H1 (cell line): ENCODE data around the gene PIK3R5. TPM values are rescaled to one million over a fixed set of nuclear protein-coding genes. Genes with fewer than 3 reads are reported as not detected.
A peak's percentile ranks its signal among the peaks of the same experiment; 100 is the strongest.

Source experiments
- ASH2L ChIP-seq: fragments of 200-600, 300-600 bp; sonication (generic); IDR thresholded peaks from one replicate; pipeline ENCODE4 v1.7.1; 2017; ENCODE audit warnings: low read length
- BCL11A ChIP-seq, 2 experiments: IDR thresholded peaks; one replicate each; pipeline ENCODE4 v1.6.1; 2011; ENCODE audit warnings: low read depth in 2 of 2, low read length in 2 of 2, mild to moderate bottlenecking in 2 of 2
- E2F6 ChIP-seq: IDR thresholded peaks from 2 replicates; pipeline ENCODE4 v1.6.1; 2012; ENCODE audit warnings: inconsistent platforms
- EGR1 ChIP-seq: IDR thresholded peaks from 2 replicates; pipeline ENCODE4 v1.6.1; 2011; ENCODE audit warnings: low read depth, low read length, borderline replicate concordance
- POLR2A ChIP-seq, 2 experiments: IDR thresholded peaks; 1 replicate in 1 of 2; 2 replicates in 1 of 2; pipeline ENCODE4 v1.6.1; 2011; ENCODE audit warnings: low read depth in 2 of 2, low read length in 2 of 2, mild to moderate bottlenecking in 2 of 2; ENCODE audit errors: control extremely low read depth in 1 of 2
- RNF2 ChIP-seq: fragments of 200-900, 300-1000 bp; sonication (generic); IDR thresholded peaks from 2 replicates; pipeline ENCODE4 v1.7.1; 2016; ENCODE audit warnings: borderline replicate concordance, low read depth, mild to moderate bottlenecking, antibody characterized with exemption, low read length; ENCODE audit not compliant: poor library complexity, severe bottlenecking; ENCODE audit errors: missing control alignments
- SUZ12 ChIP-seq: fragments of 200-600 bp; sonication (generic); IDR thresholded peaks from 2 replicates; pipeline ENCODE4 v1.6.1; 2012; ENCODE audit warnings: mild to moderate bottlenecking, inconsistent platforms, low read length, moderate library complexity, mixed read lengths
- USF2 ChIP-seq: IDR thresholded peaks from 2 replicates; pipeline ENCODE4 v1.6.1; 2011; ENCODE audit warnings: low read length, improper control_type of control experiment
- polyA plus RNA-seq, 7 experiments: library from polyadenylated mRNA; depleted of rRNA in 3 of 7; stranded (reverse) in 5 of 7; unstranded in 2 of 7; fragments of >200 nt in 5 of 7; fragments of 200-250 nt in 2 of 7; gene quantifications; 1 replicate in 5 of 7; 2 replicates in 1 of 7; 4 replicates in 1 of 7; pipeline versions ENCODE4 v1.2.1 to v1.2.3, GENCODE V29; 2011 to 2013; ENCODE audit warnings: missing spikeins in 2 of 7, mixed read lengths in 2 of 7
- total RNA-seq: library from RNA; stranded (reverse); fragmentation: NEBNext Ultra II Directional; extraction: Animal tissue kit (Norgen Biotek cat#: 25700); gene quantifications from 2 replicates; pipeline ENCODE4 v1.2.1, GENCODE V29; 2021

The PIK3R5 gene
- total and polyA plus RNA-seq, 2 of the 8 experiments (the other 6 are each of a cell fraction or from before 2014, with no cell fraction given) = 2.7 to 4.3 TPM

GRCh38 chr17:9003355-9004131, 38.0 kb upstream of the PIK3R5 start (continued):
- peak; percentile 54 for TF ChIP-seq RNF2
- TF ChIP-seq USF2 = no peak
- peak; percentile 7 for TF ChIP-seq ASH2L
- TF ChIP-seq EGR1 = no peak
- no peak for TF ChIP-seq E2F6
- TF ChIP-seq BCL11A (IDR thresholded peaks at IDR 0.05; ENCODE audit: low read depth in 2 of 2, low read length in 2 of 2) = no peak
- TF ChIP-seq SUZ12 = no peak; the same call in 1 of the 2 replicates
- TF ChIP-seq POLR2A (IDR thresholded peaks at IDR 0.05; ENCODE audit: control extremely low read depth in 1 of 2, low read depth in 2 of 2, low read length in 2 of 2) = no peak
